ENCODE results near the gene FSIP1. TPM values are rescaled to one million over a fixed set of nuclear protein-coding genes. Genes with fewer than 3 reads are reported as not detected.
A peak's percentile ranks its signal among the peaks of the same experiment; 100 is the strongest.

FSIP1 gene
- total and polyA plus RNA-seq, 2 donors from 2014 or later, result 0.75 to 2.4 TPM

GRCh38 chr15:39555885-39556284, 226.8 kb downstream of the FSIP1 start:
- no peaks in the 10 kb centered on the region for H3K4me1 ChIP-seq (ENCODE audit: control insufficient read depth in 2 of 3, insufficient read depth in 2 of 3, low read depth in 1 of 3, low read length in 3 of 3)
- H3K36me3 ChIP-seq (ENCODE audit: control insufficient read depth in 2 of 3, insufficient read depth in 3 of 3, low read length in 3 of 3), result no peaks in the 10 kb centered on the region
- H3K4me3 ChIP-seq (ENCODE audit: low read length in 3 of 3), result no peak overlapping the region
- no peak for FAIRE-seq
- TF ChIP-seq CTCF (IDR thresholded peaks at IDR 0.05; ENCODE audit: borderline replicate concordance, extremely low read depth, insufficient read depth), result no peak
- H3K27me3 ChIP-seq (ENCODE audit: control insufficient read depth, insufficient read depth, low read length), result no peaks in the 10 kb centered on the region
- intact Hi-C loops (cut with DNase I), result no loop called here
- no peak for DNase-seq
- H3K9me3 ChIP-seq (ENCODE audit: control insufficient read depth in 2 of 3, insufficient read depth in 1 of 3, low read length in 3 of 3), result no peaks in the 10 kb centered on the region
- H3K27ac ChIP-seq (ENCODE audit: low read depth in 2 of 2, low read length in 2 of 2), result no peak overlapping the region
- no peak overlapping the region for H3K9ac ChIP-seq (ENCODE audit: low read length in 3 of 3)

DNA sequence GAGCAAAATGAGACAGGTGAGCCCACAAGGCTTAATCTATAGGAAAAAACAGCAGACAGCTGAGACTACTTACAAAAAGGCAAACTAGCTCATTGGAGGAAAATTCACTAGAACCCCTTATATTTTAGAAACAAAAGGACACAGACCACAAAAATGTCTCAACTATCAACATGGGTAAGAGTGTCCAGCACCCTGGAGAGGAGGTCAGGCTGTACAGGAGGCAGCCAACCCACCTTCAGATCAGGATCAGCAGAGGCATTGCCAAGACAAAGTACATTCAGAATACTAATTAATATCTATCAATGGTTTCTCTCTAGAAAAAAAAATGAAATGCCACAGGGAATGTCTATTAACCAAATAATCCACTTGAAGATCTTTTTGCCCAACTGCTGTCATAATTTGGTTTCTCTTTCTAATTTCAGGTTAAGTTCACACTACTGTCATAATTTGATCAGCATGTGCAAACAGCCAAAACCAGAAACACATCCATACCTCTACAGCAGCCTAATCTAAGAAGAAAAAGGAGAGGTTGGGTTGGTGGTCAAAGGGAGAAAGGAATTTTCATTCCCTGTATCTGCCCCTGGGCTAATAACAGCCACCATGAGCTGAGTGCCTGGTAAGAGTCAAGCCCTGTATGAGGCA, 227.8 kb downstream of the FSIP1 start:
- no peak for TF ChIP-seq CTCF (IDR thresholded peaks at IDR 0.05; ENCODE audit: borderline replicate concordance, extremely low read depth, insufficient read depth)
- Histone ChIP-seq H3K4me3 (ENCODE audit: low read length in 3 of 3) (no peak overlapping the region), H3K9ac (ENCODE audit: low read length in 3 of 3) (no peak overlapping the region), H3K27me3 (ENCODE audit: control insufficient read depth, insufficient read depth, low read length) (no peaks in the 10 kb centered on the region), H3K4me1 (ENCODE audit: control insufficient read depth in 2 of 3, insufficient read depth in 2 of 3, low read depth in 1 of 3, low read length in 3 of 3) (no peaks in the 10 kb centered on the region), H3K27ac (ENCODE audit: low read depth in 2 of 2, low read length in 2 of 2) (no peak overlapping the region), H3K9me3 (ENCODE audit: control insufficient read depth in 2 of 3, insufficient read depth in 1 of 3, low read length in 3 of 3) (no peaks in the 10 kb centered on the region), H3K36me3 (ENCODE audit: control insufficient read depth in 2 of 3, insufficient read depth in 3 of 3, low read length in 3 of 3) (no peaks in the 10 kb centered on the region)
- no peak for FAIRE-seq
- intact Hi-C loops (cut with DNase I), result no loop called here
- DNase-seq, result no peak

DNA sequence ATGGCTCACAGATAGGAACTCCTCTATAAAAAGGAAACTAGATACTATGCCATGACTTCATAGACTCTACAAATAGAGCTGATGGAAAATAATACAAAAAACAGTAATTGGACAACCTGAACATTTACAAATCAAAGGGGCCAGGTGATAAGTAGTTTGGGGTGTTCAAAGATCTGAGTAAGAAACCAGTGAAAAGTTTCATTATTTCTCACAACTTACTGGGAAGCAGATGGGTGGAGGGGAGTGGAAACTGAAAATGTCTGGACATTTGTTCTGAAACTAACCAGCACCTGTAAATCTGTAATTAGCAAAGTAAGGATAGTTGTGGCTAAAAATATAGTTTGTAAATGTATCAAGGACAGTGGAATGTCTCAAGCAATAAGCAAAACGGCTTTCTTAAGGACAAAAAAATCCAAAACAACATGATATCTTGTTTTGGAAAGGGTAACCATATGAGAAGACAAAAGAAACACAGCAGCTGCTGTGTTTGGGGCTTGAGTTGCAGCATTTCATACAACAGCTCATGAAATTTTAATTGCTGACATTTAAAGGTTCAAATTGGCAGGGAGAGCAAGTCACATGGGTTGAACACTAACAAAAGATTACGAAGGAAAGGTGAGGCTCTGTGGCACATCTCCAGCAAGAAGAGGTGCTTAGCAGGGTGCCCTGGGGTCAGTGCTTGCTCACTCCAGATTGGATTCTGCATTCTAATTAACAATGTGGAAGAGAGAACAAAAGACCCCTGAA, 228.5 kb downstream of the FSIP1 start:
- Histone ChIP-seq H3K4me1 (ENCODE audit: control insufficient read depth in 2 of 3, insufficient read depth in 2 of 3, low read depth in 1 of 3, low read length in 3 of 3) (no peaks in the 10 kb centered on the region), H3K9ac (ENCODE audit: low read length in 3 of 3) (no peak overlapping the region), H3K27ac (ENCODE audit: low read depth in 2 of 2, low read length in 2 of 2) (no peak overlapping the region), H3K27me3 (ENCODE audit: control insufficient read depth, insufficient read depth, low read length) (no peaks in the 10 kb centered on the region), H3K36me3 (ENCODE audit: control insufficient read depth in 2 of 3, insufficient read depth in 3 of 3, low read length in 3 of 3) (no peaks in the 10 kb centered on the region), H3K4me3 (ENCODE audit: low read length in 3 of 3) (no peak overlapping the region), H3K9me3 (ENCODE audit: control insufficient read depth in 2 of 3, insufficient read depth in 1 of 3, low read length in 3 of 3) (no peaks in the 10 kb centered on the region)
- FAIRE-seq (no peak), DNase-seq (peak in 1 of 5 donors; percentile 40)
- no peak for TF ChIP-seq CTCF (IDR thresholded peaks at IDR 0.05; ENCODE audit: borderline replicate concordance, extremely low read depth, insufficient read depth)
- intact Hi-C loops (cut with DNase I), result no loop called here
